Keratinocyte (primary cell): Measurements from ENCODE around the gene TRA2B.

ENCODE experiments used
- EZH2 ChIP-seq: IDR thresholded peaks from one replicate; pipeline ENCODE4 v1.6.1; 2012; ENCODE audit warnings: inconsistent platforms, mild to moderate bottlenecking, low read length, moderate library complexity
- TF ChIP-seq, protein P1 (sequence below), 3 experiments: IDR thresholded peaks in 1 of 3; conservative IDR thresholded peaks in 1 of 3; optimal IDR thresholded peaks in 1 of 3; 2 replicates in 2 of 3; 3 replicates in 1 of 3; pipeline versions ENCODE3 to v1.5.1; 2011; ENCODE audit warnings: low read length in 3 of 3, mild to moderate bottlenecking in 3 of 3, moderate library complexity in 2 of 3, control low read depth in 1 of 3, inconsistent platforms in 1 of 3; ENCODE audit not compliant: insufficient read depth in 2 of 3; ENCODE audit errors: extremely low read depth in 1 of 3

DNA sequence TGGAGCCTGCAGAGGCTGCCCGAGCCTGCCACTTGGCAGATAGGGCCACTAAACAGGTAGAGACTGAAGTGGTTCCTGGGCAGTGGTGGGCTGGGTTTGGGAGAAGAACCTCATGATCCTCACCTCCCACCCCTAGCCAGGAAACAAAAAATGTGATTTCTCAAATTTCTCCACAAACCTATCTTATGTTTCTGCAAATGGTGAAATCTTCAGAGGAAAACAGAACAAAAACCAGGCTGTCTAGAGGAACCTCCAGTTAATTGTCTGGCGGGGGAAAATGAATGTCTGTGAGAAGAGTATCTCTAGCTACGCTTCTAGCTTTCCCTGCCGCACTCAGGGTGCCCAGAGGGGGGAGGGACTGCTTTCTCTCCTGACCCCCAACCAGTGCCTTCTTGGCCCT lies 55.9 kb downstream of the TRA2B start:
- TF ChIP-seq, protein P1, sequence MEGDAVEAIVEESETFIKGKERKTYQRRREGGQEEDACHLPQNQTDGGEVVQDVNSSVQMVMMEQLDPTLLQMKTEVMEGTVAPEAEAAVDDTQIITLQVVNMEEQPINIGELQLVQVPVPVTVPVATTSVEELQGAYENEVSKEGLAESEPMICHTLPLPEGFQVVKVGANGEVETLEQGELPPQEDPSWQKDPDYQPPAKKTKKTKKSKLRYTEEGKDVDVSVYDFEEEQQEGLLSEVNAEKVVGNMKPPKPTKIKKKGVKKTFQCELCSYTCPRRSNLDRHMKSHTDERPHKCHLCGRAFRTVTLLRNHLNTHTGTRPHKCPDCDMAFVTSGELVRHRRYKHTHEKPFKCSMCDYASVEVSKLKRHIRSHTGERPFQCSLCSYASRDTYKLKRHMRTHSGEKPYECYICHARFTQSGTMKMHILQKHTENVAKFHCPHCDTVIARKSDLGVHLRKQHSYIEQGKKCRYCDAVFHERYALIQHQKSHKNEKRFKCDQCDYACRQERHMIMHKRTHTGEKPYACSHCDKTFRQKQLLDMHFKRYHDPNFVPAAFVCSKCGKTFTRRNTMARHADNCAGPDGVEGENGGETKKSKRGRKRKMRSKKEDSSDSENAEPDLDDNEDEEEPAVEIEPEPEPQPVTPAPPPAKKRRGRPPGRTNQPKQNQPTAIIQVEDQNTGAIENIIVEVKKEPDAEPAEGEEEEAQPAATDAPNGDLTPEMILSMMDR (optimal IDR thresholded peaks at IDR 0.05 in 1 of 3, IDR thresholded peaks at IDR 0.05 in 1 of 3, conservative IDR thresholded peaks at IDR 0.05 in 1 of 3; ENCODE audit: extremely low read depth in 1 of 3, insufficient read depth in 2 of 3, low read length in 3 of 3), result no peak
- no peak for TF ChIP-seq EZH2
